ENCODE data around the gene FCN2.

FCN2 gene

GRCh38 chr9:134880484-134881312 is at the start of gene FCN2:
Gene FCN2, plus strand, starts transcription at chr9:134880810. Its CDS starts 12 bp downstream, at chr9:134880822.
- no peak for DNase-seq

GRCh38 chr9:134830926-134831720 is 49.5 kb upstream of the FCN2 start:
- no peak for DNase-seq

- no peak for DNase-seq
Observed at GRCh38 chr9:134832471-134832870, 48.1 kb upstream of the FCN2 start.

- DNase-seq, result no peak
Observed at GRCh38 chr9:134833294-134833880, 47.2 kb upstream of the FCN2 start.

GRCh38 chr9:134834217-134834956 is 46.2 kb upstream of the FCN2 start:
- DNase-seq, result no peak

GRCh38 chr9:134834957-134835419 is 45.6 kb upstream of the FCN2 start:
- DNase-seq, result no peak

- DNase-seq, result no peak
Observed at GRCh38 chr9:134835448-134835847, 45.2 kb upstream of the FCN2 start.

- no peak for DNase-seq
Observed at GRCh38 chr9:134835987-134836386, 44.6 kb upstream of the FCN2 start.

- DNase-seq, result no peak
Observed at GRCh38 chr9:134836406-134836970, 44.1 kb upstream of the FCN2 start.

- no peak for DNase-seq
Observed at GRCh38 chr9:134837529-134837928, 43.1 kb upstream of the FCN2 start.

GRCh38 chr9:134838651-134839454 is 41.8 kb upstream of the FCN2 start:
- DNase-seq, result no peak

- DNase-seq, result no peak
Observed at GRCh38 chr9:134839455-134840125, 41.0 kb upstream of the FCN2 start.

GRCh38 chr9:134840511-134840910 is 40.1 kb upstream of the FCN2 start:
- DNase-seq, result no peak

GRCh38 chr9:134841180-134841904 is 39.3 kb upstream of the FCN2 start:
- no peak for DNase-seq

GRCh38 chr9:134842321-134842720 is 38.3 kb upstream of the FCN2 start:
- no peak for DNase-seq

GRCh38 chr9:134843740-134844139 is 36.9 kb upstream of the FCN2 start:
- no peak for DNase-seq

GRCh38 chr9:134844821-134845220 is 35.8 kb upstream of the FCN2 start:
- no peak for DNase-seq

- DNase-seq, result no peak
Observed at GRCh38 chr9:134846187-134846586, 34.4 kb upstream of the FCN2 start.

- no peak for DNase-seq
Observed at GRCh38 chr9:134846699-134847098, 33.9 kb upstream of the FCN2 start.

GRCh38 chr9:134847138-134847537 is 33.5 kb upstream of the FCN2 start:
- no peak for DNase-seq
